Activated T-helper 9 cell treated with anti-CD3 and anti-CD28 coated beads, Interleukin-2, amount 50 U/mL, for 16 hours (primary cell): Measurements from ENCODE around the gene SACS.

Source experiments
- DNase-seq: peaks from one replicate; pipeline ENCODE4 v3.0.0-alpha.2; 2020; ENCODE audit warnings: low read depth

SACS gene

GRCh38 chr13:23288564-23288963 is 144.9 kb downstream of the SACS start:
- DNase-seq = no peak

- no peak for DNase-seq
Measured at GRCh38 chr13:23279321-23279720, 154.2 kb downstream of the SACS start.
